OCI-M1 (cell line): ENCODE measurements around the gene ST6GAL2.
A peak's percentile ranks its signal among the peaks of the same experiment; 100 is the strongest.

ENCODE experiments used
- DNase-seq: peaks from one replicate; lab custom pipeline; 2025; lab: John Stamatoyannopoulos, UW

Gene ST6GAL2

GRCh38 chr2:106864051-106864450, 21.9 kb downstream of the ST6GAL2 start:
- DNase-seq, result no peak

- DNase-seq, result no peak
Observed at GRCh38 chr2:106863387-106863786, 22.6 kb downstream of the ST6GAL2 start.

GRCh38 chr2:106859498-106859897, 26.5 kb downstream of the ST6GAL2 start:
- no peak for DNase-seq

GRCh38 chr2:106858810-106859209, 27.2 kb downstream of the ST6GAL2 start:
- no peak for DNase-seq

- no peak for DNase-seq
Observed at GRCh38 chr2:106857882-106858478, 28.0 kb downstream of the ST6GAL2 start.

- DNase-seq, result no peak
Observed at GRCh38 chr2:106853631-106854030, 32.3 kb downstream of the ST6GAL2 start.

GRCh38 chr2:106851881-106852501, 34.0 kb downstream of the ST6GAL2 start:
- DNase-seq, result no peak

- DNase-seq, result no peak
Observed at GRCh38 chr2:106851087-106851874, 34.7 kb downstream of the ST6GAL2 start.

GRCh38 chr2:106849253-106849652, 36.7 kb downstream of the ST6GAL2 start:
- DNase-seq, result no peak

- DNase-seq, result no peak
Observed at GRCh38 chr2:106847366-106847765, 38.6 kb downstream of the ST6GAL2 start.

- DNase-seq, result no peak
Observed at GRCh38 chr2:106845716-106846115, 40.3 kb downstream of the ST6GAL2 start.

- no peak for DNase-seq
Observed at GRCh38 chr2:106843910-106844250, 42.1 kb downstream of the ST6GAL2 start.

- no peak for DNase-seq
Observed at GRCh38 chr2:106843001-106843909, 42.7 kb downstream of the ST6GAL2 start.

GRCh38 chr2:106841886-106842645, 43.9 kb downstream of the ST6GAL2 start:
- DNase-seq, result no peak

- no peak for DNase-seq
Observed at GRCh38 chr2:106840818-106841217, 45.1 kb downstream of the ST6GAL2 start.

- DNase-seq, result peak; percentile 21
Observed at GRCh38 chr2:106839849-106840595, 45.9 kb downstream of the ST6GAL2 start.

- DNase-seq, result no peak
Observed at GRCh38 chr2:106833256-106833655, 52.7 kb downstream of the ST6GAL2 start.

- DNase-seq, result no peak
Observed at GRCh38 chr2:106831816-106832569, 54.0 kb downstream of the ST6GAL2 start.

GRCh38 chr2:106831241-106831640, 54.7 kb downstream of the ST6GAL2 start:
- no peak for DNase-seq

GRCh38 chr2:106830191-106830590, 55.8 kb downstream of the ST6GAL2 start:
- no peak for DNase-seq
